HepG2 (cell line): ENCODE results near the gene SELENOM. TPM values are rescaled to one million over a fixed set of nuclear protein-coding genes. Genes with fewer than 3 reads are reported as not detected.

Experiments
- ATAD3A ChIP-seq: sonication (generic); formaldehyde crosslinking; IDR thresholded peaks from 2 replicates; pipeline ENCODE4 v1.4.0; 2020; ENCODE audit warnings: missing genetic modification reagents
- BRCA1 ChIP-seq: sonication (generic); formaldehyde crosslinking; IDR thresholded peaks from 2 replicates; pipeline ENCODE4 v1.4.0; 2020; ENCODE audit warnings: missing genetic modification reagents
- CBX5 ChIP-seq: sonication (generic); formaldehyde crosslinking; IDR thresholded peaks from 2 replicates; pipeline ENCODE4 v1.4.0; 2020; ENCODE audit warnings: missing genetic modification reagents, borderline replicate concordance
- CHD4 ChIP-seq: fragments of 200-600 bp; sonication (generic); IDR thresholded peaks from 2 replicates; pipeline ENCODE4 v1.7.0; 2017; ENCODE audit warnings: mild to moderate bottlenecking, low read length, borderline replicate concordance
- HDAC1 ChIP-seq: sonication (generic); formaldehyde crosslinking; IDR thresholded peaks from 2 replicates; pipeline ENCODE4 v1.5.1; 2020; ENCODE audit warnings: mild to moderate bottlenecking, missing genetic modification reagents
- IKZF1 ChIP-seq: fragments of 450-650 bp; IDR thresholded peaks from 2 replicates; pipeline ENCODE4 v1.7.1; 2016
- JUND ChIP-seq: sonication (generic); formaldehyde crosslinking; IDR thresholded peaks from 2 replicates; pipeline ENCODE4 v1.8.0; 2022; ENCODE audit warnings: mild to moderate bottlenecking, missing genetic modification reagents
- NFKB2 ChIP-seq: sonication (generic); formaldehyde crosslinking; IDR thresholded peaks from 2 replicates; pipeline ENCODE4 v1.4.0; 2020; ENCODE audit warnings: missing genetic modification reagents, borderline replicate concordance
- SKI ChIP-seq: fragments of 450-650 bp; IDR thresholded peaks from one replicate; pipeline ENCODE4 v1.6.1; 2018; ENCODE audit warnings: mild to moderate bottlenecking; ENCODE audit not compliant: partially characterized antibody
- TAF15 ChIP-seq: fragments of 200-400 bp; formaldehyde crosslinking; IDR thresholded peaks from one replicate; pipeline ENCODE4 v1.6.1; 2018; ENCODE audit warnings: mild to moderate bottlenecking, low read depth, low read length; ENCODE audit not compliant: poor library complexity, severe bottlenecking
- THAP7 ChIP-seq: sonication (generic); formaldehyde crosslinking; IDR thresholded peaks from 2 replicates; pipeline ENCODE4 v1.8.1; 2023; ENCODE audit warnings: mild to moderate bottlenecking, missing genetic modification reagents
- ZBTB20 ChIP-seq: sonication (generic); formaldehyde crosslinking; IDR thresholded peaks from 2 replicates; pipeline ENCODE4 v1.8.1; 2023; ENCODE audit warnings: missing genetic modification reagents, low read depth, mild to moderate bottlenecking, borderline replicate concordance
- ZHX1 ChIP-seq: sonication (generic); formaldehyde crosslinking; IDR thresholded peaks from 2 replicates; pipeline ENCODE4 v1.8.1; 2022; ENCODE audit warnings: low read depth, mild to moderate bottlenecking, missing genetic modification reagents
- ZKSCAN5 ChIP-seq: sonication (generic); formaldehyde crosslinking; IDR thresholded peaks from 2 replicates; pipeline ENCODE4 v1.5.1; 2020; ENCODE audit warnings: mild to moderate bottlenecking, missing genetic modification reagents
- ZNF263 ChIP-seq: sonication (generic); formaldehyde crosslinking; IDR thresholded peaks from 2 replicates; pipeline ENCODE4 v1.4.0; 2020; ENCODE audit warnings: missing genetic modification reagents
- ZNF274 ChIP-seq: sonication (generic); formaldehyde crosslinking; IDR thresholded peaks from 2 replicates; pipeline ENCODE4 v1.5.1; 2020; ENCODE audit warnings: mild to moderate bottlenecking, missing genetic modification reagents
- ZNF281 ChIP-seq: sonication (generic); formaldehyde crosslinking; IDR thresholded peaks from 2 replicates; pipeline ENCODE4 v1.4.0; 2020; ENCODE audit warnings: missing genetic modification reagents, borderline replicate concordance
- ZNF3 ChIP-seq: IDR thresholded peaks from 2 replicates; pipeline ENCODE4 v1.7.0; 2017; ENCODE audit warnings: inconsistent platforms
- ZNF34 ChIP-seq: sonication (generic); formaldehyde crosslinking; IDR thresholded peaks from 2 replicates; pipeline ENCODE4 v1.4.0; 2020; ENCODE audit warnings: mild to moderate bottlenecking, missing genetic modification reagents, borderline replicate concordance
- ZNF496 ChIP-seq: sonication (generic); formaldehyde crosslinking; IDR thresholded peaks from 2 replicates; pipeline ENCODE4 v1.8.1; 2023; ENCODE audit warnings: mild to moderate bottlenecking, moderate library complexity, missing genetic modification reagents; ENCODE audit not compliant: insufficient replicate concordance
- ZNF800 ChIP-seq: sonication (generic); formaldehyde crosslinking; IDR thresholded peaks from 2 replicates; pipeline ENCODE4 v1.4.0; 2020; ENCODE audit warnings: missing genetic modification reagents
- polyA plus RNA-seq, 8 experiments: library from polyadenylated mRNA; depleted of rRNA in 3 of 8; stranded (reverse) in 7 of 8; unstranded in 1 of 8; fragments of >200 nt; fragmentation: Illumina TruSeq in 4 of 8; extraction: Trizol in 4 of 8; gene quantifications; 2 replicates each; pipeline versions ENCODE4 v1.2.1 to v1.2.3, GENCODE V29; 2011 to 2016; ENCODE audit warnings: low read depth in 4 of 8, missing spikeins in 1 of 8, mixed read lengths in 1 of 8; ENCODE audit not compliant: insufficient read depth in 1 of 8
- total RNA-seq, 5 experiments: library from RNA; depleted of rRNA; stranded (reverse); fragments of >200 nt; fragmentation: Illumina TruSeq; extraction: Trizol; gene quantifications; 2 replicates each; pipeline ENCODE4 v1.2.3, GENCODE V29; 2016; ENCODE audit warnings: low read depth in 1 of 5

SELENOM gene
- total and polyA plus RNA-seq, 2 of the 13 experiments (the other 11 are each of a cell fraction or from before 2014, with no cell fraction given), result 4.1 to 4.3 TPM

- 0 out of 2 replicates have a peak, but pooled peaks have one; percentile 48 for TF ChIP-seq NFKB2 (CRISPR knock-in tag)
- TF ChIP-seq ZNF263 (CRISPR knock-in tag), result no peak
- TF ChIP-seq THAP7 (CRISPR knock-in tag), result peak; percentile 69; the same call in 1 of the 2 replicates
- TF ChIP-seq TAF15, result no peak
- TF ChIP-seq ZBTB20 (CRISPR knock-in tag), result no peak
- no peak for TF ChIP-seq IKZF1
- no peak for TF ChIP-seq ZHX1 (CRISPR knock-in tag)
- TF ChIP-seq ZNF281 (CRISPR knock-in tag), result peak; percentile 77; the same call in 1 of the 2 replicates
- TF ChIP-seq CBX5 (CRISPR knock-in tag), result no peak; the same call in 1 of the 2 replicates
- no peak for TF ChIP-seq ZNF800 (CRISPR knock-in tag)
- TF ChIP-seq SKI, result no peak
- TF ChIP-seq CHD4, result peak; percentile 8; the same call in 1 of the 2 replicates
- no peak for TF ChIP-seq ATAD3A (CRISPR knock-in tag)
- TF ChIP-seq ZNF274, result 0 out of 2 replicates have a peak, but pooled peaks have one; percentile 14
- no peak for TF ChIP-seq ZKSCAN5 (CRISPR knock-in tag)
- no peak for TF ChIP-seq ZNF34 (CRISPR knock-in tag)
- peak; percentile 32; the same call in 1 of the 2 replicates for TF ChIP-seq HDAC1 (CRISPR knock-in tag)
- TF ChIP-seq JUND (CRISPR knock-in tag), result no peak; the same call in 1 of the 2 replicates
- no peak for TF ChIP-seq ZNF496
- TF ChIP-seq BRCA1 (CRISPR knock-in tag), result 0 out of 2 replicates have a peak, but pooled peaks have one; percentile 28
- no peak for TF ChIP-seq ZNF3 (CRISPR knock-in tag)
Observed at GRCh38 chr22:31079095-31079642, 28.2 kb downstream of the SELENOM start (continued).
